K562 (cell line): ENCODE data around the gene FLOT2. TPM values are rescaled to one million over a fixed set of nuclear protein-coding genes. Genes with fewer than 3 reads are reported as not detected.

Experiments
- CTCF ChIP-seq, 3 experiments: IDR thresholded peaks in 2 of 3; conservative IDR thresholded peaks in 1 of 3; 2 replicates each; pipeline ENCODE4 v1.5.1; 2011 to 2012; ENCODE audit warnings: low read length in 3 of 3, mild to moderate bottlenecking in 3 of 3, control low read depth in 2 of 3, improper control_type of control experiment in 1 of 3, inconsistent platforms in 1 of 3, low read depth in 1 of 3, mixed read lengths in 1 of 3, moderate library complexity in 1 of 3; ENCODE audit not compliant: insufficient read depth in 2 of 3
- FUS ChIP-seq: fragments of 200-400 bp; formaldehyde crosslinking; optimal IDR thresholded peaks from 2 replicates; pipeline ENCODE3; 2017; ENCODE audit warnings: low read depth, low read length
- GTF2E2 ChIP-seq: fragments of 200-800 bp; sonication (Bioruptor generic); IDR thresholded peaks from 2 replicates; pipeline ENCODE4 v1.6.1; 2016; ENCODE audit warnings: missing genetic modification characterization, missing compliant biosample characterization
- HMG20B ChIP-seq: fragments of 250-450 bp; sonication (Bioruptor Pico); IDR thresholded peaks from 2 replicates; pipeline ENCODE4 v1.5.0; 2021; ENCODE audit warnings: mild to moderate bottlenecking
- ILF3 ChIP-seq: fragments of 450-650 bp; IDR thresholded peaks from 2 replicates; pipeline ENCODE4 v1.6.1; 2018; ENCODE audit warnings: antibody characterized with exemption, mild to moderate bottlenecking, moderate library complexity, borderline replicate concordance
- NR2C1 ChIP-seq, 2 experiments: fragments of 450-650 bp; IDR thresholded peaks; 2 replicates each; pipeline ENCODE4 v1.6.1; 2017; ENCODE audit warnings: mild to moderate bottlenecking in 2 of 2, antibody characterized with exemption in 1 of 2, inconsistent platforms in 1 of 2, missing compliant biosample characterization in 1 of 2, missing genetic modification characterization in 1 of 2
- NUFIP1 ChIP-seq: fragments of 450-650 bp; IDR thresholded peaks from 2 replicates; pipeline ENCODE4 v1.6.1; 2018; ENCODE audit not compliant: partially characterized antibody
- RUNX1 ChIP-seq: sonication (generic); IDR thresholded peaks from 2 replicates; pipeline ENCODE4 v1.6.1; 2016; ENCODE audit warnings: antibody characterized with exemption, low read depth
- SIRT6 ChIP-seq: IDR thresholded peaks from one replicate; pipeline ENCODE4 v1.6.1; 2012; ENCODE audit warnings: low read depth, mild to moderate bottlenecking, control low read depth, inconsistent platforms, low read length, moderate library complexity
- SMARCA5 ChIP-seq: fragments of 450-650 bp; IDR thresholded peaks from 2 replicates; pipeline ENCODE4 v1.6.1; 2016
- SOX6 ChIP-seq: fragments of 450-650 bp; IDR thresholded peaks from 2 replicates; pipeline ENCODE4 v1.6.1; 2014; ENCODE audit warnings: mild to moderate bottlenecking
- SP1 ChIP-seq: sonication (generic); formaldehyde crosslinking; IDR thresholded peaks from 2 replicates; pipeline ENCODE4 v1.8.1; 2022; ENCODE audit warnings: mild to moderate bottlenecking, missing genetic modification reagents
- SRF ChIP-seq, 2 experiments: fragments of 250-450, 450-650 bp in 1 of 2; sonication (Bioruptor Pico) in 1 of 2; sonication (generic) in 1 of 2; formaldehyde crosslinking; IDR thresholded peaks; 2 replicates each; pipeline versions ENCODE4 v1.5.0 to v1.5.1; 2020 to 2022; ENCODE audit warnings: mild to moderate bottlenecking in 1 of 2, missing genetic modification reagents in 1 of 2
- ZNF318 ChIP-seq, 2 experiments: fragments of 450-650 bp; IDR thresholded peaks; 2 replicates each; pipeline ENCODE4 v1.6.1; 2016; ENCODE audit warnings: mild to moderate bottlenecking in 2 of 2, borderline replicate concordance in 1 of 2, low read depth in 1 of 2, moderate library complexity in 1 of 2
- ZNF584 ChIP-seq: fragments of 200-800 bp; sonication (Bioruptor generic); IDR thresholded peaks from 2 replicates; pipeline ENCODE4 v1.6.1; 2016; ENCODE audit warnings: low read depth, mild to moderate bottlenecking, missing genetic modification characterization, missing compliant biosample characterization
- polyA plus RNA-seq, 8 experiments: library from polyadenylated mRNA; depleted of rRNA in 4 of 8; stranded (reverse) in 5 of 8; unstranded in 3 of 8; fragments of >200 nt; fragmentation: Nextera tagmentation in 2 of 8; fragmentation: Illumina TruSeq in 1 of 8; extraction: Ambion mirVana in 2 of 8; extraction: Trizol in 1 of 8; gene quantifications; 2 replicates each; pipeline versions ENCODE4 v1.2.1 to v1.2.3, GENCODE V29; 2011 to 2014; ENCODE audit warnings: inconsistent platforms in 1 of 8, missing spikeins in 1 of 8
- total RNA-seq, 7 experiments: library from RNA; depleted of rRNA in 6 of 7; stranded (reverse); fragments of >200 nt in 6 of 7; fragmentation: Illumina TruSeq in 2 of 7; extraction: Trizol in 2 of 7; gene quantifications; 2 replicates each; pipeline versions ENCODE4 v1.2.1 to v1.2.3, GENCODE V29; 2011 to 2021; ENCODE audit warnings: low replicate concordance in 1 of 7

Gene FLOT2
- total and polyA plus RNA-seq, 9 of the 15 experiments (the other 6 are each of a cell fraction or from before 2014, with no cell fraction given), result 17.5 to 138 (median 41.7) TPM

GRCh38 chr17:28901866-28902818 lies 4.6 kb upstream of the FLOT2 start (continued):
- TF ChIP-seq ZNF318 (IDR thresholded peaks at IDR 0.05; ENCODE audit: borderline replicate concordance in 1 of 2, low read depth in 1 of 2), result no peak
- TF ChIP-seq ZNF584, result peak; percentile 9; the same call in 1 of the 2 replicates
- TF ChIP-seq FUS, result peak; percentile 48
- no peak for TF ChIP-seq SIRT6
- 0 out of 2 replicates have a peak, but pooled peaks have one; percentile 41 for TF ChIP-seq GTF2E2 (tag)
- TF ChIP-seq ILF3, result no peak
- TF ChIP-seq SP1 (CRISPR knock-in tag), result peak; percentile 61; the same call in 1 of the 2 replicates
- TF ChIP-seq RUNX1, result 0 out of 2 replicates have a peak, but pooled peaks have one; percentile 14
- TF ChIP-seq SMARCA5, result peak; percentile 57; the same call in 1 of the 2 replicates
- TF ChIP-seq SRF (CRISPR knock-in tag; IDR thresholded peaks at IDR 0.05), result peak in 1 of 2 experiments; percentile 76; a peak in 1 of 4 replicates
- TF ChIP-seq SOX6, result no peak
- peak; percentile 71; the same call in 1 of the 2 replicates for TF ChIP-seq NR2C1 (IDR thresholded peaks at IDR 0.05)
- peak; percentile 75 for TF ChIP-seq NR2C1 (tag; IDR thresholded peaks at IDR 0.05)
- TF ChIP-seq NUFIP1, result no peak
- no peak for TF ChIP-seq HMG20B (CRISPR knock-in tag)
- peak in 1 of 3 experiments; percentile 3; a peak in 1 of 6 replicates for TF ChIP-seq CTCF (IDR thresholded peaks at IDR 0.05 in 2 of 3, conservative IDR thresholded peaks at IDR 0.05 in 1 of 3; ENCODE audit: insufficient read depth in 2 of 3, low read depth in 1 of 3, low read length in 3 of 3)
